ENCODE results near the gene CLDN6.

DNA sequence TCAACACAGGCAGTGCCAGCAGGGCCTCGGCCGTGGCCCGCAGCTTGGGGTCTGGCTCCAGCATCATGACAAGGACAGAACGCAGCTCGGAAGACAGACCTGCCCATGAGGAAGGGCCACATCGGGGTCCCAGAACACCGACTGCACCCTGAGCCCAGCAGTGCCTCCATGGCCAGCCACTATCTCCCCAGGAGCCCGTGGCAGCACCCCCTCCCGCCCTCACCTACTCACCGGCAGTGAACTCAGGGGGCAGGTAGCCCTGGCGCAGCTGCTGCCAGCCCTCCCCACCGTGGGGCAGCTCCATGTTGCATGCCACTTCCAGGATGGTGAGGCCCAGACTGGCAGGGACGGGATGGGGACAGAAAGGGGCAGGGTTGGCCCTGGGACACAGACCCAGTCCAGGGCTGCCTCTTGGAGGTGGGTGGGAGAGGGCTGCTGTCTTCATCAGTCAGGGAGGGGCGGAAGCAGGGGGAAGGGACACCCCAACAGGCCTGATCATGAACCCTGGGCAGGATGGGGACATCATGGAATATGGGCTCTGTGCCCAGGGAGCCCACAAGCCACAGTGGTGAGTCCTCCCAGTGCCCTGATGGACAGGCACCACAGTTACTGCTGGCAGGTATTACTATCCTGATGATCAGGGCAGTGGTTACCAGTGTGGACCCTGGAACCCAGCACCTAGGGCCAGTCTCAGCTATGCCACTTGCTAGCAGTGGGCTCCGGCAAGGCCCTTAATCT is 43.5 kb downstream of the CLDN6 start:
- TF ChIP-seq, protein P1, sequence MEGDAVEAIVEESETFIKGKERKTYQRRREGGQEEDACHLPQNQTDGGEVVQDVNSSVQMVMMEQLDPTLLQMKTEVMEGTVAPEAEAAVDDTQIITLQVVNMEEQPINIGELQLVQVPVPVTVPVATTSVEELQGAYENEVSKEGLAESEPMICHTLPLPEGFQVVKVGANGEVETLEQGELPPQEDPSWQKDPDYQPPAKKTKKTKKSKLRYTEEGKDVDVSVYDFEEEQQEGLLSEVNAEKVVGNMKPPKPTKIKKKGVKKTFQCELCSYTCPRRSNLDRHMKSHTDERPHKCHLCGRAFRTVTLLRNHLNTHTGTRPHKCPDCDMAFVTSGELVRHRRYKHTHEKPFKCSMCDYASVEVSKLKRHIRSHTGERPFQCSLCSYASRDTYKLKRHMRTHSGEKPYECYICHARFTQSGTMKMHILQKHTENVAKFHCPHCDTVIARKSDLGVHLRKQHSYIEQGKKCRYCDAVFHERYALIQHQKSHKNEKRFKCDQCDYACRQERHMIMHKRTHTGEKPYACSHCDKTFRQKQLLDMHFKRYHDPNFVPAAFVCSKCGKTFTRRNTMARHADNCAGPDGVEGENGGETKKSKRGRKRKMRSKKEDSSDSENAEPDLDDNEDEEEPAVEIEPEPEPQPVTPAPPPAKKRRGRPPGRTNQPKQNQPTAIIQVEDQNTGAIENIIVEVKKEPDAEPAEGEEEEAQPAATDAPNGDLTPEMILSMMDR (conservative IDR thresholded peaks at IDR 0.05; ENCODE audit: low read depth, low read length): no peak
- TF ChIP-seq EZH2 (IDR thresholded peaks at IDR 0.05; ENCODE audit: low read length, unreplicated experiment): no peak

Measured in PC-3 (cell line).